ENCODE measurements around the gene PFAS. TPM values are rescaled to one million over a fixed set of nuclear protein-coding genes. Genes with fewer than 3 reads are reported as not detected.

Gene PFAS
- total RNA-seq, 1 donor from 2014 or later, result 64.6 TPM

DNA sequence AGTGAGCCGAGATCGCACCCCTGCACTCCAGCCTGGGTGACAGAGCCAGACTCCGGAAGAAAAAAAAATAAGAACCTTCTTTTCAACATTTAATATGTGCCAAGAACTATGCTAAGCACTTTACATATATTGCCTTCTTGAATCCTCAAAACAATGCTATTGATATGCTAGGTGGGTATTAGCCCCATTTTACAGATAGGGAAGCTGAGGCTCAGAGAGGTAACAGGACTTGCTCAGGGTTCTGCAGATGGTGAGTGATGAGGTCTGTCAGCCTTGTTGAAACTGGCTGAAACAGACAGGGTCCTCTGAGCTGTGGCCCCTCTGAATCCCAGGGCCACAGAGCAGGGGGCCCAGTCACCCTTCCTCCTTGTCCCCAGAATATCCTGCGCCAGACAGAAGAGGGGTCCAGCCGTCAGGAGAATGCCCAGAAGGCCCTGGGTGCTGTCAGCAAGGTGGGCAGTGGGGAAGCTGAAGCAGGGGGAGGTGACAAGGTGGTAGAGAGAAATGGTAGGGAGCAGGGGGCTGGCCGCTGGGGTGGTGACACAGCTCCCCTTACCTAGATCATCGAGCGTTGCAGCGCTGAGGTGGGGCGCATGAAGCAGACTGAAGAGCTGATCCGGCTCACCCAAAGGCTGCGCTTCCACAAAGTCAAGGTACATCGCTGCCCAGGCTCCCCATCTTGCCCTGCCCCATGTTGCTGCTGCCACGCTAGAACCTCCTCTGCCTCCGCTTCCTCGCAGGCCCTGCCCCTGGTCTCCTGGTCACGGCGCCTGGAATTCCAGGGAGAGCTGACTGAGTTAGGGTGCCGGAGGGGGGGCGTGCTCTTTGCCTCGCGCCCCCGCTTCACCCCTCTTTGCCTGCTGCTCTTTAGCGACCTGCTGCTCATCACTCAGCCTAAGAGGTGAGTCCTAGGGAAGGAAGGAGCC is 69.2 kb downstream of the PFAS start:
- Histone ChIP-seq H3K9me3 (ENCODE audit: low read depth) (no peaks in the 10 kb centered on the region), H3K27me3 (peaks cover 48% of the 10 kb centered on the region), H4K20me1 (ENCODE audit: low read depth) (no peaks in the 10 kb centered on the region), H3K36me3 (no peaks in the 10 kb centered on the region), H3K4me1 (peaks cover 11% of the 10 kb centered on the region), H3K9ac (no peak overlapping the region), H3K79me2 (ENCODE audit: low read depth) (no peaks in the 10 kb centered on the region), H3F3A (ENCODE audit: low read depth) (peaks cover 3% of the 10 kb centered on the region), H3K4me2 (no peak overlapping the region), H3K27ac (no peak overlapping the region), H3K4me3 (no peak overlapping the region), H2AFZ (replicated peaks) (no peak overlapping the region)
- Mint-ChIP-seq H3K4me1 (peaks cover 20% of the 10 kb centered on the region), H3K36me3 (no peaks in the 10 kb centered on the region), H3K9me3 (no peaks in the 10 kb centered on the region), H3K4me3 (no peak overlapping the region), H3K27me3 (ENCODE audit: insufficient read depth, low read depth) (peaks cover 32% of the 10 kb centered on the region), H3K27ac (no peak overlapping the region)
- TF ChIP-seq, protein P1, sequence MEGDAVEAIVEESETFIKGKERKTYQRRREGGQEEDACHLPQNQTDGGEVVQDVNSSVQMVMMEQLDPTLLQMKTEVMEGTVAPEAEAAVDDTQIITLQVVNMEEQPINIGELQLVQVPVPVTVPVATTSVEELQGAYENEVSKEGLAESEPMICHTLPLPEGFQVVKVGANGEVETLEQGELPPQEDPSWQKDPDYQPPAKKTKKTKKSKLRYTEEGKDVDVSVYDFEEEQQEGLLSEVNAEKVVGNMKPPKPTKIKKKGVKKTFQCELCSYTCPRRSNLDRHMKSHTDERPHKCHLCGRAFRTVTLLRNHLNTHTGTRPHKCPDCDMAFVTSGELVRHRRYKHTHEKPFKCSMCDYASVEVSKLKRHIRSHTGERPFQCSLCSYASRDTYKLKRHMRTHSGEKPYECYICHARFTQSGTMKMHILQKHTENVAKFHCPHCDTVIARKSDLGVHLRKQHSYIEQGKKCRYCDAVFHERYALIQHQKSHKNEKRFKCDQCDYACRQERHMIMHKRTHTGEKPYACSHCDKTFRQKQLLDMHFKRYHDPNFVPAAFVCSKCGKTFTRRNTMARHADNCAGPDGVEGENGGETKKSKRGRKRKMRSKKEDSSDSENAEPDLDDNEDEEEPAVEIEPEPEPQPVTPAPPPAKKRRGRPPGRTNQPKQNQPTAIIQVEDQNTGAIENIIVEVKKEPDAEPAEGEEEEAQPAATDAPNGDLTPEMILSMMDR (IDR thresholded peaks at IDR 0.05), result no peak
- TF ChIP-seq EZH2phosphoT487 (IDR thresholded peaks at IDR 0.05), result no peak
- no peak for TF ChIP-seq EZH2 (IDR thresholded peaks at IDR 0.05)
- no peak for DNase-seq (ENCODE audit: low spot score)

Other genes starting within 250 kb of the PFAS start
- gene GUCY2D, start 246.7 kb upstream of the PFAS start, total RNA-seq (ENCODE audit: low replicate concordance), result 0.37 TPM in 1 of 2 replicates, not detected in the other
- 0.06 TPM in 1 of 2 replicates, not detected in the other for gene ALOX15B, start 210.2 kb upstream of the PFAS start, total RNA-seq (ENCODE audit: low replicate concordance)
- gene ALOX12B, start 161.6 kb upstream of the PFAS start, total RNA-seq (ENCODE audit: low replicate concordance), result 0.28 TPM in 1 of 2 replicates, not detected in the other
- not detected in 2 replicates for gene ALOXE3, start 130.8 kb upstream of the PFAS start, total RNA-seq (ENCODE audit: low replicate concordance)
- gene HES7, start 125.2 kb upstream of the PFAS start, total RNA-seq (ENCODE audit: low replicate concordance), result 2.0 TPM in 1 of 2 replicates, not detected in the other
- 3.2 and 11.4 TPM in 2 replicates for gene PER1, start 96.9 kb upstream of the PFAS start, total RNA-seq (ENCODE audit: low replicate concordance)
- 9.4 and 11.7 TPM in 2 replicates for gene VAMP2, start 86.3 kb upstream of the PFAS start, total RNA-seq (ENCODE audit: low replicate concordance)
- 26.0 and 45.5 TPM in 2 replicates for gene TMEM107, start 72.9 kb upstream of the PFAS start, total RNA-seq (ENCODE audit: low replicate concordance)
- 0.71 and 4.1 TPM in 2 replicates for gene BORCS6, start 59.1 kb upstream of the PFAS start, total RNA-seq (ENCODE audit: low replicate concordance)
- gene AURKB, start 38.7 kb upstream of the PFAS start, total RNA-seq (ENCODE audit: low replicate concordance), result 149 and 156 TPM in 2 replicates
- gene CTC1, start 1.2 kb upstream of the PFAS start, total RNA-seq (ENCODE audit: low replicate concordance), result 6.4 and 10.4 TPM in 2 replicates
- 11.9 and 19.9 TPM in 2 replicates for gene RANGRF, start 39.4 kb downstream of the PFAS start, total RNA-seq (ENCODE audit: low replicate concordance)
- 0.67 and 1.1 TPM in 2 replicates for gene SLC25A35, start 46.1 kb downstream of the PFAS start, total RNA-seq (ENCODE audit: low replicate concordance)
- gene ARHGEF15, start 61.0 kb downstream of the PFAS start, total RNA-seq (ENCODE audit: low replicate concordance), result 0.07 and 0.50 TPM in 2 replicates
- not detected in 2 replicates for gene ODF4, start 90.6 kb downstream of the PFAS start, total RNA-seq (ENCODE audit: low replicate concordance)
- 5,403 and 8,768 TPM in 2 replicates for gene RPL26, start 133.9 kb downstream of the PFAS start, total RNA-seq (ENCODE audit: low replicate concordance)
- gene RNF222, start 148.5 kb downstream of the PFAS start, total RNA-seq (ENCODE audit: low replicate concordance), result not detected in 2 replicates
- gene NDEL1, start 186.6 kb downstream of the PFAS start, total RNA-seq (ENCODE audit: low replicate concordance), result 26.9 and 31.6 TPM in 2 replicates

Data from neural progenitor cell (in vitro differentiated cells).